Neural cell (in vitro differentiated cells): ENCODE data around the gene CISH. TPM values are rescaled to one million over a fixed set of nuclear protein-coding genes. Genes with fewer than 3 reads are reported as not detected.

Experiments
- H2AFZ ChIP-seq: fragments of 200-600, 300-800 bp; sonication (generic), shearing (Covaris generic); 2 replicates; pipeline ENCODE4 v1.6.0; 2014; ENCODE audit warnings: low read depth, mild to moderate bottlenecking, antibody characterized with exemption, low read length, moderate library complexity
- H3F3A ChIP-seq: fragments of 200-600 bp; shearing (Covaris generic); 2 replicates; pipeline ENCODE4 v1.6.1; 2016; ENCODE audit warnings: mild to moderate bottlenecking, moderate library complexity, mixed read lengths, antibody characterized with exemption, low read length; ENCODE audit not compliant: insufficient read depth, poor library complexity, severe bottlenecking
- H3K27ac ChIP-seq: fragments of 200-600, 300-800 bp; sonication (generic), shearing (Covaris generic); 2 replicates; pipeline ENCODE4 v1.5.1; 2014; ENCODE audit warnings: mild to moderate bottlenecking, low read length, moderate library complexity
- H3K27me3 ChIP-seq: fragments of 300-800, 200-600 bp; sonication (generic), shearing (Covaris generic); 2 replicates; pipeline ENCODE4 v1.6.0; 2014; ENCODE audit warnings: mild to moderate bottlenecking, low read depth, low read length, moderate library complexity; ENCODE audit not compliant: insufficient read depth
- H3K36me3 ChIP-seq: fragments of 300-800, 200-600 bp; sonication (generic), shearing (Covaris generic); 2 replicates; pipeline ENCODE4 v1.5.1; 2014; ENCODE audit warnings: mild to moderate bottlenecking, antibody characterized with exemption, low read length, moderate library complexity; ENCODE audit not compliant: insufficient read depth
- H3K4me2 ChIP-seq: fragments of 300-800, 200-600 bp; sonication (generic), shearing (Covaris generic); 2 replicates; pipeline ENCODE4 v1.6.0; 2014; ENCODE audit warnings: mild to moderate bottlenecking, low read length
- H3K4me3 ChIP-seq: fragments of 300-800, 200-600 bp; sonication (generic), shearing (Covaris generic); 2 replicates; pipeline ENCODE4 v1.5.1; 2014; ENCODE audit warnings: mild to moderate bottlenecking, low read length, moderate library complexity
- H3K79me2 ChIP-seq: fragments of 200-600 bp; shearing (Covaris generic); replicated peaks from 2 replicates; pipeline ENCODE4 v1.6.0; 2014; ENCODE audit warnings: mild to moderate bottlenecking, low read length, moderate library complexity; ENCODE audit not compliant: insufficient read depth
- H3K9ac ChIP-seq: fragments of 300-800, 200-600 bp; sonication (generic), shearing (Covaris generic); 2 replicates; pipeline ENCODE4 v1.6.1; 2016; ENCODE audit warnings: mild to moderate bottlenecking, low read length, mixed read lengths
- H3K9me2 ChIP-seq: fragments of 200-600 bp; shearing (Covaris generic); 2 replicates; pipeline ENCODE4 v1.6.1; 2016; ENCODE audit warnings: mild to moderate bottlenecking, low read length, mixed read lengths; ENCODE audit not compliant: insufficient read depth
- H3K9me3 ChIP-seq: fragments of 200-600, 300-800 bp; sonication (generic), shearing (Covaris generic); 2 replicates; pipeline ENCODE4 v1.6.1; 2016; ENCODE audit warnings: mild to moderate bottlenecking, mixed run types, low read length, moderate library complexity, mixed read lengths
- H4K20me1 ChIP-seq: fragments of 200-600 bp; shearing (Covaris generic); 2 replicates; pipeline ENCODE4 v1.6.1; 2016; ENCODE audit warnings: mild to moderate bottlenecking, mixed run types; ENCODE audit not compliant: insufficient read depth
- CTCF ChIP-seq: fragments of 450-650 bp; IDR thresholded peaks from 2 replicates; pipeline ENCODE4 v1.5.1; 2014; ENCODE audit warnings: antibody characterized with exemption, mild to moderate bottlenecking, moderate library complexity; ENCODE audit not compliant: poor library complexity, severe bottlenecking
- EP300 ChIP-seq: fragments of 450-650 bp; conservative IDR thresholded peaks from 2 replicates; pipeline ENCODE4 v1.6.1; 2014; ENCODE audit warnings: antibody characterized with exemption, mild to moderate bottlenecking, moderate library complexity; ENCODE audit not compliant: poor library complexity, severe bottlenecking
- EZH2 ChIP-seq: fragments of 200-600, 300-800 bp; shearing (Covaris generic), sonication (generic); IDR thresholded peaks from 2 replicates; pipeline ENCODE4 v1.6.1; 2014; ENCODE audit warnings: antibody characterized with exemption, low read length, borderline replicate concordance, mild to moderate bottlenecking; ENCODE audit not compliant: insufficient read depth, poor library complexity, severe bottlenecking
- MXI1 ChIP-seq: fragments of 450-650 bp; conservative IDR thresholded peaks from 2 replicates; pipeline ENCODE4 v1.6.1; 2014; ENCODE audit warnings: antibody characterized with exemption, mild to moderate bottlenecking; ENCODE audit not compliant: poor library complexity, severe bottlenecking
- POLR2AphosphoS5 ChIP-seq: IDR thresholded peaks from 2 replicates; pipeline ENCODE4 v1.6.1; 2012
- RAD21 ChIP-seq: fragments of 450-650 bp; conservative IDR thresholded peaks from 2 replicates; pipeline ENCODE4 v1.6.1; 2014; ENCODE audit warnings: antibody characterized with exemption, mild to moderate bottlenecking, moderate library complexity
- SMC3 ChIP-seq: fragments of 450-650 bp; conservative IDR thresholded peaks from 2 replicates; pipeline ENCODE4 v1.6.1; 2014; ENCODE audit warnings: antibody characterized with exemption, mild to moderate bottlenecking, moderate library complexity; ENCODE audit not compliant: poor library complexity
- TAF1 ChIP-seq: IDR thresholded peaks from 2 replicates; pipeline ENCODE4 v1.6.1; 2012; ENCODE audit warnings: low read depth
- polyA plus RNA-seq: library from polyadenylated mRNA; depleted of rRNA; stranded (reverse); fragments of >200 nt; gene quantifications from 2 replicates; pipeline ENCODE4 v1.2.3, GENCODE V29; 2014
- TF ChIP-seq, protein P1 (sequence below): IDR thresholded peaks from 2 replicates; pipeline ENCODE4 v1.6.1; 2012; ENCODE audit warnings: borderline replicate concordance

Gene CISH
- polyA plus RNA-seq, 1 donor from 2014 or later, result not detected

- no peak for TF ChIP-seq CTCF
- no peak for TF ChIP-seq SMC3
- TF ChIP-seq TAF1, result no peak
Observed at GRCh38 chr3:50612970-50613846, 1.6 kb upstream of the CISH start (continued).

GRCh38 chr3:50612234-50612882 is 784 bp upstream of the CISH start:
- H3K9ac ChIP-seq, result no peak overlapping the region
- peaks cover 14% of the 10 kb centered on the region for H3K27me3 ChIP-seq
- no peak overlapping the region for H3K27ac ChIP-seq
- H3K9me3 ChIP-seq, result no peaks in the 10 kb centered on the region
- peaks cover 5% of the 10 kb centered on the region for H3F3A ChIP-seq
- TF ChIP-seq MXI1 (no peak), EZH2 (no peak), CTCF (no peak), SMC3 (no peak), RAD21 (no peak), TAF1 (no peak), EP300 (no peak), POLR2AphosphoS5 (no peak)
- H4K20me1 ChIP-seq, result no peaks in the 10 kb centered on the region
- no peaks in the 10 kb centered on the region for H3K36me3 ChIP-seq
- H3K4me2 ChIP-seq, result peak overlapping the region; percentile 58
- H2AFZ ChIP-seq, result peak overlapping the region; percentile 27
- H3K79me2 ChIP-seq, result no peaks in the 10 kb centered on the region
- peak overlapping the region; percentile 79 for H3K4me3 ChIP-seq
- no peaks in the 10 kb centered on the region for H3K9me2 ChIP-seq

GRCh38 chr3:50610992-50611463 is 546 bp downstream of the CISH start:
- Histone ChIP-seq H3K4me3 (peak overlapping the region; percentile 79), H3K9me2 (no peaks in the 10 kb centered on the region), H3K9me3 (no peaks in the 10 kb centered on the region), H2AFZ (peak overlapping the region; percentile 27), H3K79me2 (no peaks in the 10 kb centered on the region), H3K27ac (no peak overlapping the region), H3F3A (no peaks in the 10 kb centered on the region), H3K4me2 (no peak overlapping the region), H3K36me3 (no peaks in the 10 kb centered on the region), H3K9ac (peak overlapping the region; percentile 31), H3K27me3 (peaks cover 14% of the 10 kb centered on the region), H4K20me1 (no peaks in the 10 kb centered on the region)
- TF ChIP-seq SMC3, result no peak
- no peak for TF ChIP-seq MXI1
- TF ChIP-seq, protein P1, sequence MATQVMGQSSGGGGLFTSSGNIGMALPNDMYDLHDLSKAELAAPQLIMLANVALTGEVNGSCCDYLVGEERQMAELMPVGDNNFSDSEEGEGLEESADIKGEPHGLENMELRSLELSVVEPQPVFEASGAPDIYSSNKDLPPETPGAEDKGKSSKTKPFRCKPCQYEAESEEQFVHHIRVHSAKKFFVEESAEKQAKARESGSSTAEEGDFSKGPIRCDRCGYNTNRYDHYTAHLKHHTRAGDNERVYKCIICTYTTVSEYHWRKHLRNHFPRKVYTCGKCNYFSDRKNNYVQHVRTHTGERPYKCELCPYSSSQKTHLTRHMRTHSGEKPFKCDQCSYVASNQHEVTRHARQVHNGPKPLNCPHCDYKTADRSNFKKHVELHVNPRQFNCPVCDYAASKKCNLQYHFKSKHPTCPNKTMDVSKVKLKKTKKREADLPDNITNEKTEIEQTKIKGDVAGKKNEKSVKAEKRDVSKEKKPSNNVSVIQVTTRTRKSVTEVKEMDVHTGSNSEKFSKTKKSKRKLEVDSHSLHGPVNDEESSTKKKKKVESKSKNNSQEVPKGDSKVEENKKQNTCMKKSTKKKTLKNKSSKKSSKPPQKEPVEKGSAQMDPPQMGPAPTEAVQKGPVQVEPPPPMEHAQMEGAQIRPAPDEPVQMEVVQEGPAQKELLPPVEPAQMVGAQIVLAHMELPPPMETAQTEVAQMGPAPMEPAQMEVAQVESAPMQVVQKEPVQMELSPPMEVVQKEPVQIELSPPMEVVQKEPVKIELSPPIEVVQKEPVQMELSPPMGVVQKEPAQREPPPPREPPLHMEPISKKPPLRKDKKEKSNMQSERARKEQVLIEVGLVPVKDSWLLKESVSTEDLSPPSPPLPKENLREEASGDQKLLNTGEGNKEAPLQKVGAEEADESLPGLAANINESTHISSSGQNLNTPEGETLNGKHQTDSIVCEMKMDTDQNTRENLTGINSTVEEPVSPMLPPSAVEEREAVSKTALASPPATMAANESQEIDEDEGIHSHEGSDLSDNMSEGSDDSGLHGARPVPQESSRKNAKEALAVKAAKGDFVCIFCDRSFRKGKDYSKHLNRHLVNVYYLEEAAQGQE, result no peak
- TF ChIP-seq EP300, result no peak
- no peak for TF ChIP-seq POLR2AphosphoS5
- no peak for TF ChIP-seq RAD21
- TF ChIP-seq CTCF, result no peak
- no peak for TF ChIP-seq TAF1
- no peak for TF ChIP-seq EZH2
